CD4-positive, alpha-beta T cell (primary cell): ENCODE results near the gene IFIH1. TPM values are rescaled to one million over a fixed set of nuclear protein-coding genes. Genes with fewer than 3 reads are reported as not detected.

Experiments used
- ATAC-seq: fragments of 200-7000 bp; cut with Tn5 transposase; one replicate; pipeline ENCODE4 v1.10.0; 2022; ENCODE audit warnings: mild to moderate bottlenecking; ENCODE audit not compliant: poor library complexity
- CTCF ChIA-PET: fragments of 350-600 bp; sonication (Branson Sonifier 250); formaldehyde crosslinking; loops from one replicate; lab custom pipeline; 2021; ENCODE audit warnings: antibody characterized with exemption, inconsistent platforms; lab: Charles Lee
- POLR2A ChIA-PET: fragments of 350-600 bp; sonication (Branson Sonifier 250); formaldehyde crosslinking; loops from one replicate; lab custom pipeline; 2021; ENCODE audit warnings: antibody characterized with exemption, inconsistent platforms; lab: Charles Lee
- DNase-seq, 14 experiments: peaks; one replicate each; pipeline ENCODE4 v3.0.0-alpha.2; 2013 to 2020; ENCODE audit warnings: mixed read lengths in 2 of 14
- H3K27ac ChIP-seq, 2 donors: one replicate each; pipeline versions ENCODE4 v1.5.1 to v1.7.0; 2013; ENCODE audit warnings: low read length in 2 of 2, low read depth in 1 of 2, mild to moderate bottlenecking in 1 of 2
- H3K27me3 ChIP-seq, 2 experiments: 1 replicate in 1 of 2; 2 replicates in 1 of 2; pipeline versions ENCODE4 v1.6.1 to v1.7.0; 2013; ENCODE audit warnings: low read length in 2 of 2, control low read depth in 1 of 2, mild to moderate bottlenecking in 1 of 2, moderate library complexity in 1 of 2; ENCODE audit not compliant: insufficient read depth in 2 of 2, control insufficient read depth in 1 of 2
- H3K36me3 ChIP-seq: one replicate; pipeline ENCODE4 v1.6.1; 2013; ENCODE audit warnings: low read length, control low read depth; ENCODE audit not compliant: insufficient read depth
- H3K4me1 ChIP-seq: one replicate; pipeline ENCODE4 v1.6.1; 2013; ENCODE audit warnings: low read length, control low read depth; ENCODE audit not compliant: insufficient read depth
- H3K4me3 ChIP-seq: one replicate; pipeline ENCODE4 v1.5.1; 2013; ENCODE audit warnings: mild to moderate bottlenecking, low read length, moderate library complexity
- H3K9me3 ChIP-seq, 2 experiments: 1 replicate in 1 of 2; 2 replicates in 1 of 2; pipeline versions ENCODE4 v1.6.1 to v1.7.0; 2013; ENCODE audit warnings: low read length in 2 of 2, mild to moderate bottlenecking in 2 of 2, control low read depth in 1 of 2, moderate library complexity in 1 of 2; ENCODE audit not compliant: control insufficient read depth in 1 of 2, insufficient read depth in 1 of 2
- H3K27ac Mint-ChIP-seq: one replicate; pipeline ENCODE4 v1.8.0; 2020; ENCODE audit warnings: mixed read lengths
- H3K27me3 Mint-ChIP-seq: one replicate; pipeline ENCODE4 v1.8.0; 2021; ENCODE audit warnings: mixed read lengths
- H3K36me3 Mint-ChIP-seq: one replicate; pipeline ENCODE4 v1.8.0; 2021; ENCODE audit warnings: low read depth, mixed read lengths
- H3K4me1 Mint-ChIP-seq: one replicate; pipeline ENCODE4 v1.8.0; 2021; ENCODE audit warnings: low read depth, mixed read lengths
- H3K4me3 Mint-ChIP-seq: one replicate; pipeline ENCODE4 v1.8.0; 2020; ENCODE audit warnings: mild to moderate bottlenecking, mixed read lengths
- H3K9me3 Mint-ChIP-seq: one replicate; pipeline ENCODE4 v1.8.0; 2020; ENCODE audit warnings: mixed read lengths
- CTCF ChIP-seq: fragments of 200-600 bp; IDR thresholded peaks from one replicate; pipeline ENCODE4 v1.8.0; 2022; ENCODE audit warnings: antibody characterized with exemption, mild to moderate bottlenecking
- intact Hi-C, 2 experiments: fragments of 100-400 bp; cut with DNase I in 1 of 2; cut with micrococcal nuclease in 1 of 2; formaldehyde crosslinking; loops; one replicate each; pipeline versions ENCODE4 v1.15.1 to v1.9.0; 2023 to 2025; cut with DNase I, micrococcal nuclease
- total RNA-seq, 174 experiments: library from RNA in 2 of 174; stranded (reverse) in 2 of 174; gene quantifications; one replicate each; pipeline ENCODE4 v1.2.3 and lab custom pipeline; 2021 to 2026

Gene IFIH1
- total RNA-seq, 2 experiments from 2014 or later: 31.1 to 32.1 TPM

- Histone ChIP-seq H3K27ac (no peak overlapping the region), H3K4me3 (no peak overlapping the region), H3K36me3 (peaks cover 19% of the 10 kb centered on the region), H3K9me3 (no peaks in the 10 kb centered on the region), H3K27me3 (no peaks in the 10 kb centered on the region), H3K4me1 (no peaks in the 10 kb centered on the region)
- no peaks in the 10 kb centered on the region for H3K9me3 Mint-ChIP-seq
- peak in 10 of 14 experiments; percentile 31 to 79 (median 45) for DNase-seq
- ATAC-seq: peak; percentile 70
- H3K36me3 Mint-ChIP-seq: peaks cover 8% of the 10 kb centered on the region
- H3K4me3 Mint-ChIP-seq: no peak overlapping the region
- peak; percentile 96 for TF ChIP-seq CTCF
- no peaks in the 10 kb centered on the region for H3K27me3 Mint-ChIP-seq
- ChIA-PET POLR2A (interaction anchor here (0.8 to 1.8 kb wide), 3 partner anchors 21 to 119 kb away, joined by 3 to 7 read pairs (median 3); partner anchors contain the start of gene IFIH1), CTCF (interaction anchor here (0.6 to 2.2 kb wide), 9 partner anchors 11 to 712 kb away, joined by 3 to 10 read pairs (median 4); partner anchors contain the start of gene IFIH1)
- H3K27ac Mint-ChIP-seq: no peak overlapping the region
- intact Hi-C loops: loop anchor here (1.0 to 5.0 kb wide), 4 partner anchors 77 to 712 kb away; partner anchors contain the start of gene GCG (in 1 of the 2)
- H3K4me1 Mint-ChIP-seq: peaks cover 4% of the 10 kb centered on the region
Observed at GRCh38 chr2:162297925-162298552, 20.4 kb downstream of the IFIH1 start.

GRCh38 chr2:162295009-162295408 is 23.5 kb downstream of the IFIH1 start:
- no peak for TF ChIP-seq CTCF
- Mint-ChIP-seq H3K9me3 (no peaks in the 10 kb centered on the region), H3K36me3 (peaks cover 33% of the 10 kb centered on the region), H3K27me3 (no peaks in the 10 kb centered on the region), H3K4me3 (no peak overlapping the region), H3K4me1 (peaks cover 4% of the 10 kb centered on the region), H3K27ac (no peak overlapping the region)
- peaks cover 28% of the 10 kb centered on the region for H3K36me3 ChIP-seq
- H3K27me3 ChIP-seq: no peaks in the 10 kb centered on the region
- no peak overlapping the region for H3K27ac ChIP-seq
- DNase-seq: no peak
- ChIA-PET CTCF (no interaction called here), POLR2A (no interaction called here)
- no peak for ATAC-seq
- no peaks in the 10 kb centered on the region for H3K4me1 ChIP-seq
- H3K4me3 ChIP-seq: no peak overlapping the region
- H3K9me3 ChIP-seq: no peaks in the 10 kb centered on the region
- intact Hi-C loops: loop anchor here in 1 of 2 experiments (5.0 kb wide), 1 partner anchor 143 kb away; the partner anchor contains the start of gene GCG

- POLR2A ChIA-PET: no interaction called here
- no peaks in the 10 kb centered on the region for H3K9me3 ChIP-seq
Observed at GRCh38 chr2:162293122-162293786, 25.2 kb downstream of the IFIH1 start.

More at GRCh38 chr2:162293122-162293786, 25.2 kb downstream of the IFIH1 start:
- H3K4me1 ChIP-seq: no peaks in the 10 kb centered on the region
- Mint-ChIP-seq H3K27me3 (no peaks in the 10 kb centered on the region), H3K36me3 (peaks cover 39% of the 10 kb centered on the region), H3K9me3 (no peaks in the 10 kb centered on the region), H3K27ac (no peak overlapping the region), H3K4me1 (peaks cover 4% of the 10 kb centered on the region), H3K4me3 (no peak overlapping the region)
- DNase-seq (no peak), ATAC-seq (no peak)
- H3K36me3 ChIP-seq: peaks cover 19% of the 10 kb centered on the region
- H3K27ac ChIP-seq: no peak overlapping the region
- intact Hi-C loops: no loop called here
- CTCF ChIA-PET: no interaction called here
- no peak for TF ChIP-seq CTCF
- no peaks in the 10 kb centered on the region for H3K27me3 ChIP-seq
- H3K4me3 ChIP-seq: no peak overlapping the region
